Stomach (tissue), 4 donors: ENCODE data around the gene FBH1.

Experiments
- POLR2A ChIP-seq, 4 donors: fragments of 450-650 bp; IDR thresholded peaks; one replicate each; pipeline ENCODE4 v1.6.1; 2016; ENCODE audit warnings: antibody characterized with exemption in 4 of 4, control low read depth in 2 of 4, mild to moderate bottlenecking in 1 of 4, moderate library complexity in 1 of 4
- TF ChIP-seq, protein P1 (sequence below), 7 experiments: fragments of 450-650 bp in 4 of 7; fragments of 200-600 bp in 3 of 7; sonication (generic) in 3 of 7; IDR thresholded peaks; one replicate each; pipeline ENCODE4 v1.5.1; 2016 to 2019; ENCODE audit warnings: antibody characterized with exemption in 7 of 7, control low read depth in 2 of 7, mild to moderate bottlenecking in 1 of 7

DNA sequence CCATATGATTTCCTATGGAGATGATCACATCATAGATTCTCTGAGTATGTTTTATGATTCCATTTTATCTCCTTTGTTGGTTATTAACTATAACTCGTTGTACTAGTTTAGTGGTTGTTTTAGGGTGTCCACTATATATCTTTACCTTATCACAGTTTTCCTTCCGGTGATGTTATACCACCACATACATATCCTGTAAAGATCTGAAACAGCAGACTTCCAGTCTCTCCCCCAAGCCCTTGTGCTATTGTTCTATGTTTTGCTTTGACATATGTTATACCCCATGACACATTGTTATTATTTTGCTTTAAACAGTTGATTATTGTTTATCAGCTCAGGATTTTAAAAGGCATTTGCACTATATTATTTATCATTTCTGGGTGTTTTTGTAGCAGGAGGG, 80.0 kb downstream of the FBH1 start:
- TF ChIP-seq POLR2A (IDR thresholded peaks at IDR 0.05): no peak
- TF ChIP-seq, protein P1, sequence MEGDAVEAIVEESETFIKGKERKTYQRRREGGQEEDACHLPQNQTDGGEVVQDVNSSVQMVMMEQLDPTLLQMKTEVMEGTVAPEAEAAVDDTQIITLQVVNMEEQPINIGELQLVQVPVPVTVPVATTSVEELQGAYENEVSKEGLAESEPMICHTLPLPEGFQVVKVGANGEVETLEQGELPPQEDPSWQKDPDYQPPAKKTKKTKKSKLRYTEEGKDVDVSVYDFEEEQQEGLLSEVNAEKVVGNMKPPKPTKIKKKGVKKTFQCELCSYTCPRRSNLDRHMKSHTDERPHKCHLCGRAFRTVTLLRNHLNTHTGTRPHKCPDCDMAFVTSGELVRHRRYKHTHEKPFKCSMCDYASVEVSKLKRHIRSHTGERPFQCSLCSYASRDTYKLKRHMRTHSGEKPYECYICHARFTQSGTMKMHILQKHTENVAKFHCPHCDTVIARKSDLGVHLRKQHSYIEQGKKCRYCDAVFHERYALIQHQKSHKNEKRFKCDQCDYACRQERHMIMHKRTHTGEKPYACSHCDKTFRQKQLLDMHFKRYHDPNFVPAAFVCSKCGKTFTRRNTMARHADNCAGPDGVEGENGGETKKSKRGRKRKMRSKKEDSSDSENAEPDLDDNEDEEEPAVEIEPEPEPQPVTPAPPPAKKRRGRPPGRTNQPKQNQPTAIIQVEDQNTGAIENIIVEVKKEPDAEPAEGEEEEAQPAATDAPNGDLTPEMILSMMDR (IDR thresholded peaks at IDR 0.05): no peak
